A673 (cell line): ENCODE measurements around the gene IL1RAP. TPM values are rescaled to one million over a fixed set of nuclear protein-coding genes. Genes with fewer than 3 reads are reported as not detected.

Experiments used
- BruUV-seq: library from RNA; stranded (reverse); fragments of 400-500 nt; replicated peaks from 2 replicates; lab custom pipeline; 2021; lab: Mats Ljungman, UMichigan
- CTCF ChIA-PET: fragments of 300-600 bp; sonication (Branson Sonifier 250); formaldehyde crosslinking; loops from one replicate; lab custom pipeline; 2022; ENCODE audit warnings: antibody characterized with exemption; lab: Charles Lee
- POLR2A ChIA-PET: fragments of 300-600 bp; sonication (Branson Sonifier 250); formaldehyde crosslinking; loops from one replicate; lab custom pipeline; 2022; ENCODE audit warnings: antibody characterized with exemption; ENCODE audit not compliant: low non-redundant PET; lab: Charles Lee
- DNase-seq: peaks from one replicate; pipeline ENCODE4 v3.0.0-alpha.2; 2015; ENCODE audit warnings: low spot score
- H3K27ac ChIP-seq: fragments of 200-600 bp; sonication (generic); 2 replicates; pipeline ENCODE4 v1.5.1; 2016; ENCODE audit warnings: mixed run types, low read depth, mild to moderate bottlenecking, mixed read lengths, antibody characterized with exemption, low read length; ENCODE audit not compliant: poor library complexity, severe bottlenecking
- H3K27me3 ChIP-seq: fragments of 200-600 bp; sonication (generic); replicated peaks from 2 replicates; pipeline ENCODE4 v1.6.1; 2017; ENCODE audit warnings: mixed run types, low read depth, mild to moderate bottlenecking, mixed read lengths, antibody characterized with exemption, low read length; ENCODE audit not compliant: insufficient read depth, poor library complexity
- H3K36me3 ChIP-seq: fragments of 200-600 bp; sonication (generic); 2 replicates; pipeline ENCODE4 v1.6.1; 2016; ENCODE audit warnings: mixed run types, mild to moderate bottlenecking, mixed read lengths, antibody characterized with exemption, low read length; ENCODE audit not compliant: insufficient read depth, poor library complexity, severe bottlenecking
- H3K4me1 ChIP-seq: fragments of 200-600 bp; sonication (generic); 2 replicates; pipeline ENCODE4 v1.6.1; 2017; ENCODE audit warnings: mixed run types, mild to moderate bottlenecking, mixed read lengths, antibody characterized with exemption, low read length; ENCODE audit not compliant: insufficient read depth, poor library complexity, severe bottlenecking
- H3K4me3 ChIP-seq: fragments of 200-600 bp; sonication (generic); 2 replicates; pipeline ENCODE4 v1.5.1; 2016; ENCODE audit warnings: low read depth, mixed run types, mild to moderate bottlenecking, mixed read lengths, low read length; ENCODE audit not compliant: poor library complexity, severe bottlenecking
- H3K9me3 ChIP-seq: fragments of 200-600 bp; sonication (generic); 2 replicates; pipeline ENCODE4 v1.6.1; 2016; ENCODE audit warnings: mixed run types, low read depth, mild to moderate bottlenecking, mixed read lengths, antibody characterized with exemption, low read length; ENCODE audit not compliant: poor library complexity, severe bottlenecking
- CTCF ChIP-seq: fragments of 300-800, 200-600 bp; sonication (generic); conservative IDR thresholded peaks from 2 replicates; pipeline ENCODE4 v1.5.1; 2017; ENCODE audit warnings: low read depth, mild to moderate bottlenecking, antibody characterized with exemption, low read length, moderate library complexity, mixed read lengths
- EZH2 ChIP-seq: fragments of 200-600 bp; sonication (generic); IDR thresholded peaks from 2 replicates; pipeline ENCODE4 v1.6.1; 2017; ENCODE audit warnings: borderline replicate concordance, low read depth, mild to moderate bottlenecking, mixed read lengths, antibody characterized with exemption, low read length; ENCODE audit not compliant: poor library complexity, severe bottlenecking
- intact Hi-C: fragments of 100-400 bp; cut with micrococcal nuclease; formaldehyde crosslinking; loops from one replicate; pipeline ENCODE4 v1.10.0; 2022; ENCODE audit not compliant: unreplicated experiment
- total RNA-seq: library from RNA; stranded (reverse); gene quantifications from 2 replicates; pipeline ENCODE4 v1.2.3, GENCODE V29; 2021

IL1RAP gene
- total RNA-seq, 1 experiment from 2014 or later: 207 TPM

GRCh38 chr3:190594171-190594570 is 80.3 kb downstream of the IL1RAP start:
- intact Hi-C loops: loop anchor here (10.0 kb wide), 1 partner anchor 101 kb away; no protein-coding TSS in a partner anchor
- CTCF ChIA-PET: no interaction called here

GRCh38 chr3:190595179-190595795 is 81.4 kb downstream of the IL1RAP start:
- CTCF ChIA-PET: interaction anchor here (0.8 to 1.0 kb wide), 2 partner anchors 15 to 102 kb away, joined by 4 to 7 read pairs; no protein-coding TSS in a partner anchor

More at GRCh38 chr3:190594171-190594570, 80.3 kb downstream of the IL1RAP start:
- Histone ChIP-seq H3K4me1 (peaks cover 83% of the 10 kb centered on the region), H3K27ac (no peak overlapping the region), H3K4me3 (no peak overlapping the region), H3K9me3 (no peaks in the 10 kb centered on the region), H3K27me3 (no peaks in the 10 kb centered on the region), H3K36me3 (peaks cover 5% of the 10 kb centered on the region)
- DNase-seq: no peak
- POLR2A ChIA-PET: no interaction called here
- no TSS peak for BruUV-seq
- TF ChIP-seq EZH2: no peak
- no peak for TF ChIP-seq CTCF

GRCh38 chr3:190595807-190596206 is 81.9 kb downstream of the IL1RAP start:
- ChIA-PET POLR2A (interaction anchor here (0.6 kb wide), 2 partner anchors 248 to 439 kb away, joined by 3 to 4 read pairs; no protein-coding TSS in a partner anchor), CTCF (interaction anchor here (0.6 to 1.0 kb wide), 4 partner anchors 9 to 102 kb away, joined by 3 to 7 read pairs (median 4); no protein-coding TSS in a partner anchor)
- peak overlapping the region; percentile 78 for H3K27ac ChIP-seq
- H3K4me3 ChIP-seq: peak overlapping the region; percentile 12
- no TSS peak for BruUV-seq
- peaks cover 14% of the 10 kb centered on the region for H3K36me3 ChIP-seq
- H3K9me3 ChIP-seq: no peaks in the 10 kb centered on the region
- H3K4me1 ChIP-seq: peaks cover 82% of the 10 kb centered on the region
- TF ChIP-seq CTCF: no peak
- no peak for TF ChIP-seq EZH2
- intact Hi-C loops: loop anchor here (5.0 to 10.0 kb wide), 2 partner anchors 79 to 99 kb away; no protein-coding TSS in a partner anchor
- H3K27me3 ChIP-seq: no peaks in the 10 kb centered on the region
- DNase-seq: peak; percentile 25

More at GRCh38 chr3:190595179-190595795, 81.4 kb downstream of the IL1RAP start:
- H3K27ac ChIP-seq: peak overlapping the region; percentile 78
- H3K4me1 ChIP-seq: peaks cover 85% of the 10 kb centered on the region
- TF ChIP-seq CTCF: no peak
- TF ChIP-seq EZH2: no peak
- POLR2A ChIA-PET: no interaction called here
- intact Hi-C loops: loop anchor here (5.0 to 10.0 kb wide), 2 partner anchors 78 to 100 kb away; no protein-coding TSS in a partner anchor
- BruUV-seq: no TSS peak
- peaks cover 10% of the 10 kb centered on the region for H3K36me3 ChIP-seq
- H3K9me3 ChIP-seq: no peaks in the 10 kb centered on the region
- no peaks in the 10 kb centered on the region for H3K27me3 ChIP-seq
- H3K4me3 ChIP-seq: no peak overlapping the region
- DNase-seq: no peak
